ENCODE data around the gene SPO11.

DNA sequence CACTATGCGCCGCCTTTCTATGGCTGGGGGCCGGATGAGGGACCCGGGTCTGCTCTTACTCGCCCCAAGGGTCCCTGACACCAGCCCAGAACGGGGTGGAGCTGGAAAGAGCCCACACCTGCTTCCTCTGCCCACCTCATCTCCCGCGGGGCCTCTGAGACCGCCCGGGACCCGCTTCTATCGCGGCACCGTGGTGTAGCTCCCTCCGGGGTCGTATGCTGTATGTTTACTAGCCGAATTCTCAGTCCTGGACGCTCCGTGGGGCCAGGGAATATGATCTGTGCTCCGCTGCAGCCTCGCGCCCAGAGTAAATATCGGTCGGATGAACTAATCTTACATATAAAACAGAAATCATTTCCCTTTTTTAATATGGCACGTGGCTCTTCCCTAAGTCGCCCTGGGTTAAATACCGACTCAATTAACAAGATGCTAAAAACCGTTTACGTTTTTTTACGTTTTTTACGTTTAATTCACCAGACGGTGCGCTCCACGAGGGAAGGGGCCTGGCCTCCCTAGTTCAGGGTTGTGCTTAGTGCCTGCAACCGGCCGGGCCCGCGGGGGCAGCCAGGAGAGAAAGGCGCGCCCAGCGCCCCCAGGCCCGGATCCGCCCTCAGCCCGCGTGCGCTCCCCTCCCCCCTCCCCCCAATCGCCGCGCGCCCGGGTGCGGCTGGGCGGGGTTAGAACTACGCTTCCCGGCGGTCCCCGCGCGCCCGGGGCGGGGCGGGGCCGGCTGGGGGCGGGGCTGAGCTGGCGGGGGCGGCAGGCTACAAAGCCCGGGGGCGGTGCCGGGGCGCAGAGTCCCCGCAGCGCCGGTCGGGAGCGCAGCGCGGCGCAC lies 61.2 kb downstream of the SPO11 start, which contains the start of gene RBM38:
- TF ChIP-seq POLR2AphosphoS5 (IDR thresholded peaks at IDR 0.05) (no peak), POLR2A (IDR thresholded peaks at IDR 0.05) (no peak)
- TF ChIP-seq, protein P1, sequence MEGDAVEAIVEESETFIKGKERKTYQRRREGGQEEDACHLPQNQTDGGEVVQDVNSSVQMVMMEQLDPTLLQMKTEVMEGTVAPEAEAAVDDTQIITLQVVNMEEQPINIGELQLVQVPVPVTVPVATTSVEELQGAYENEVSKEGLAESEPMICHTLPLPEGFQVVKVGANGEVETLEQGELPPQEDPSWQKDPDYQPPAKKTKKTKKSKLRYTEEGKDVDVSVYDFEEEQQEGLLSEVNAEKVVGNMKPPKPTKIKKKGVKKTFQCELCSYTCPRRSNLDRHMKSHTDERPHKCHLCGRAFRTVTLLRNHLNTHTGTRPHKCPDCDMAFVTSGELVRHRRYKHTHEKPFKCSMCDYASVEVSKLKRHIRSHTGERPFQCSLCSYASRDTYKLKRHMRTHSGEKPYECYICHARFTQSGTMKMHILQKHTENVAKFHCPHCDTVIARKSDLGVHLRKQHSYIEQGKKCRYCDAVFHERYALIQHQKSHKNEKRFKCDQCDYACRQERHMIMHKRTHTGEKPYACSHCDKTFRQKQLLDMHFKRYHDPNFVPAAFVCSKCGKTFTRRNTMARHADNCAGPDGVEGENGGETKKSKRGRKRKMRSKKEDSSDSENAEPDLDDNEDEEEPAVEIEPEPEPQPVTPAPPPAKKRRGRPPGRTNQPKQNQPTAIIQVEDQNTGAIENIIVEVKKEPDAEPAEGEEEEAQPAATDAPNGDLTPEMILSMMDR (IDR thresholded peaks at IDR 0.05), result no peak
